Measurements from ENCODE around the gene LMO3. TPM values are rescaled to one million over a fixed set of nuclear protein-coding genes. Genes with fewer than 3 reads are reported as not detected.

LMO3 gene
- total RNA-seq, 1 donor from 2014 or later: 54.3 TPM

- no peaks in the 10 kb centered on the region for H3K9me3 ChIP-seq (ENCODE audit: low read depth)
- no peak overlapping the region for H3K4me3 Mint-ChIP-seq
- H3F3A ChIP-seq (ENCODE audit: low read depth): no peaks in the 10 kb centered on the region
- no peaks in the 10 kb centered on the region for H3K27me3 ChIP-seq
- H3K36me3 ChIP-seq: no peaks in the 10 kb centered on the region
- no peaks in the 10 kb centered on the region for H4K20me1 ChIP-seq (ENCODE audit: low read depth)
- H3K27me3 Mint-ChIP-seq (ENCODE audit: insufficient read depth, low read depth): peaks cover 4% of the 10 kb centered on the region
- H3K79me2 ChIP-seq (ENCODE audit: low read depth): no peaks in the 10 kb centered on the region
- peak; percentile 52 for DNase-seq (ENCODE audit: low spot score)
- H3K4me2 ChIP-seq: no peak overlapping the region
- peaks cover 5% of the 10 kb centered on the region for H3K36me3 Mint-ChIP-seq
- H3K9me3 Mint-ChIP-seq: peaks cover 2% of the 10 kb centered on the region
- no peaks in the 10 kb centered on the region for H3K4me1 Mint-ChIP-seq
- no peak overlapping the region for H3K27ac ChIP-seq
- TF ChIP-seq EZH2phosphoT487 (IDR thresholded peaks at IDR 0.05): no peak
- no peak for TF ChIP-seq EZH2 (IDR thresholded peaks at IDR 0.05)
- TF ChIP-seq CTCF (IDR thresholded peaks at IDR 0.05): no peak
- no peaks in the 10 kb centered on the region for H3K4me1 ChIP-seq
- no peak overlapping the region for H3K4me3 ChIP-seq
- no peak overlapping the region for H2AFZ ChIP-seq (replicated peaks)
- no peak overlapping the region for H3K9ac ChIP-seq
- H3K27ac Mint-ChIP-seq: no peak overlapping the region
These were observed 74.3 kb downstream of the LMO3 start for GRCh38 chr12:16531621-16532020.

GRCh38 chr12:16530268-16530850, 75.6 kb downstream of the LMO3 start:
- no peaks in the 10 kb centered on the region for H3K27me3 ChIP-seq
- DNase-seq (ENCODE audit: low spot score): no peak
- no peaks in the 10 kb centered on the region for H3K27me3 Mint-ChIP-seq (ENCODE audit: insufficient read depth, low read depth)
- no peaks in the 10 kb centered on the region for H4K20me1 ChIP-seq (ENCODE audit: low read depth)
- no peak overlapping the region for H3K27ac ChIP-seq
- no peak overlapping the region for H3K4me3 ChIP-seq
- no peaks in the 10 kb centered on the region for H3K36me3 ChIP-seq
- no peaks in the 10 kb centered on the region for H3K36me3 Mint-ChIP-seq
- H3K4me2 ChIP-seq: no peak overlapping the region
- no peak for TF ChIP-seq EZH2 (IDR thresholded peaks at IDR 0.05)
- TF ChIP-seq EZH2phosphoT487 (IDR thresholded peaks at IDR 0.05): no peak
- no peak for TF ChIP-seq CTCF (IDR thresholded peaks at IDR 0.05)
- peaks cover 2% of the 10 kb centered on the region for H3K9me3 Mint-ChIP-seq
- H3K4me1 ChIP-seq: no peaks in the 10 kb centered on the region
- no peak overlapping the region for H3K4me3 Mint-ChIP-seq
- H3K4me1 Mint-ChIP-seq: no peaks in the 10 kb centered on the region
- H3K9me3 ChIP-seq (ENCODE audit: low read depth): no peaks in the 10 kb centered on the region
- no peak overlapping the region for H3K9ac ChIP-seq
- H3K79me2 ChIP-seq (ENCODE audit: low read depth): no peaks in the 10 kb centered on the region
- H3K27ac Mint-ChIP-seq: no peak overlapping the region
- H3F3A ChIP-seq (ENCODE audit: low read depth): no peaks in the 10 kb centered on the region
- no peak overlapping the region for H2AFZ ChIP-seq (replicated peaks)

- no peaks in the 10 kb centered on the region for H3K79me2 ChIP-seq (ENCODE audit: low read depth)
- no peaks in the 10 kb centered on the region for H3K36me3 ChIP-seq
- no peaks in the 10 kb centered on the region for H3K4me1 Mint-ChIP-seq
- H3K27me3 Mint-ChIP-seq (ENCODE audit: insufficient read depth, low read depth): no peaks in the 10 kb centered on the region
- no peaks in the 10 kb centered on the region for H3F3A ChIP-seq (ENCODE audit: low read depth)
- no peak overlapping the region for H3K9ac ChIP-seq
- H3K4me3 ChIP-seq: no peak overlapping the region
- no peak overlapping the region for H3K4me3 Mint-ChIP-seq
- H3K9me3 Mint-ChIP-seq: peaks cover 2% of the 10 kb centered on the region
- no peaks in the 10 kb centered on the region for H3K36me3 Mint-ChIP-seq
- H3K4me1 ChIP-seq: no peaks in the 10 kb centered on the region
- H3K27ac Mint-ChIP-seq: no peak overlapping the region
- H3K27ac ChIP-seq: no peak overlapping the region
- H2AFZ ChIP-seq (replicated peaks): no peak overlapping the region
- H3K9me3 ChIP-seq (ENCODE audit: low read depth): no peaks in the 10 kb centered on the region
- H3K27me3 ChIP-seq: no peaks in the 10 kb centered on the region
- no peaks in the 10 kb centered on the region for H4K20me1 ChIP-seq (ENCODE audit: low read depth)
- DNase-seq (ENCODE audit: low spot score): no peak
- no peak overlapping the region for H3K4me2 ChIP-seq
- TF ChIP-seq EZH2 (IDR thresholded peaks at IDR 0.05) (no peak), EZH2phosphoT487 (IDR thresholded peaks at IDR 0.05) (no peak), CTCF (IDR thresholded peaks at IDR 0.05) (no peak)
These were observed 79.3 kb downstream of the LMO3 start for GRCh38 chr12:16526693-16527092.
